ENCODE measurements around the gene MGAT4A. TPM values are rescaled to one million over a fixed set of nuclear protein-coding genes. Genes with fewer than 3 reads are reported as not detected.

MGAT4A gene
- 10 to 100 TPM; 28.2 to 41.6 TPM for total RNA-seq
- long read RNA-seq, full-length matches to known transcripts = 14 of 28 reads
- long read RNA-seq, partial matches to known transcripts = 2 of 28 reads
- long read RNA-seq, other reads (novel, unspliced or antisense) = 12 of 28 reads

DNA sequence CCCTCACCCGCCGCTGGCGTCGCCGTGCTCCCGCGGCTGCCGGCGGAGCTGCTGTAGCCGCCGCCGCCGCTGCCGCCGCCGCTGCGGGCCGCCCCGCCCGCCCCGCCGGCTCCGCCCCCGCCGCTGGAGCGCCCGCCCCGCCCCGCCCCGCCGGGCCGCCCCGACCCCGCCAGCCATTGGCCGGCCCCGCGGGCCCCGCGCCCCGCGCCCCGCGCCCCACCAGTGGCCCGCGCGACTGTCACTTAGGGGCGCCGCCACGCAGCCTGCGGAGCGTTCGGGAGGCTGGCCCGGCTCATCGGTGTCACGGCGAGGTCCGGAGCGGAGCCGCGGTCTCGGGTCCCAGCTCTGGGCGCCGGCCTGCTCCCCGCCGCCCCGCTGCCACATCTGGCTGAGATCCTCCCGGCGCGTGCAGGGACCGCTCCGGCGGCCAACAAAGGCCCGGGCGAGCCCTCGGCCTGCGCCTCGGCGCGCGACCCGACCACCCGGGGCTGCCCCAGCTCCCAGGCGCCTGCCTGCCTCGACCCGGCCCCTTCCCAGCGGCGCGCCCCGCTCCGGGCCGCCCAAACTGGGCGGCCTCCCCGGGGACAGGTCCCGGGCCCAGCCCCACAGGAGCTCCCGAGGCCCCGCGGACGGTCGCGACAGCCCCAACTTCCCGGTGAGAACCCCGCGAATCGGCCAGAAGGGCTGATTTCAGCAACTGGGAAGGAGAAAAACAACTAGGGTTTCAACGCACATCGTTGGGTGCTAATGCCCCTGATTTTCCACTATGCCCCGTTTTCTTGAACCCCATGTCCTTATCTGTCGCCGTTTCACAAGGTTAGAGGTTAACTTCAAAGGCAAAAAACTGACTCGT is at the start of gene MGAT4A:
Gene MGAT4A (minus strand): TSS at position 92 of the 853 bp plus-strand sequence. CDS start 4,800 bp downstream, outside the sequence.
- ATAC-seq (peak; percentile 95 to 96), DNase-seq (peak; percentile 83)
- intact Hi-C loops (cut with DNase I) = loop anchor here in 1 of 2 donors (10.0 kb wide), 2 partner anchors 76 to 94 kb away; no protein-coding TSS in a partner anchor

DNA sequence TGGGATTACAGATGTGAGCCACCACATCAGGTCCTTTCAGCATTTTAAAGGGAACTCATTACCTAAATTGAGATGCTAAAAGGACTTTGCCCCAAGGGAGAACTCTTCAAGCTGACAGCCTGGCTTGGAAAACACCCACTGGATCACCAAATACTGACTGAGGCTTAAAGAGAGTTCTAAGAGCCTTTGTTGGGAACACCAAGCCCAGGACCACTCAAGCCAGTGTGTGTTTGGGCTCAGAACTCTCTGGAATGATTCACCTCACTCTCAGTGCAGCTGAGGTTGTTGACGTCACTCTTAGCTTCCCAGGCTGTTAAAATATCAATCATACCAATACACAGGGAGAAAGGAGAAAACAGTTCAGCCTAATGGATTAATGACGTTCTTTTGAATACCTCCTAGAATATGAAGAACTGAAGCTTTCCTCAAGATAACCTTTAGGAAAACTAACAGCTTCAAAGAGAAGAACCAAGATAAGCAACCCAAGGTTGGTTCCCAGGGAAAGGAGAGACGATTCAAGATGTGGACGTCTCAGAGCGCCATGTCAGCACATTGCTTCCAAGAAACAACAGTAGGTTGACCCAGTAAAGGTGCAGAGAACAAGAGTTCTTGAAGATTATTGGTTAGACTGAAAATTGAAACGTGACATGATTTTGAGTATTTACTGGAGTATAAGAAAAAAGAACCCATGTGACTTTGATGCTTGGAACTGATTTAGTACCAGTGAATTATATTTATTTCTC is 48.0 kb upstream of the MGAT4A start:
- ATAC-seq (no peak), DNase-seq (no peak)
- intact Hi-C loops (cut with DNase I) = no loop called here

DNA sequence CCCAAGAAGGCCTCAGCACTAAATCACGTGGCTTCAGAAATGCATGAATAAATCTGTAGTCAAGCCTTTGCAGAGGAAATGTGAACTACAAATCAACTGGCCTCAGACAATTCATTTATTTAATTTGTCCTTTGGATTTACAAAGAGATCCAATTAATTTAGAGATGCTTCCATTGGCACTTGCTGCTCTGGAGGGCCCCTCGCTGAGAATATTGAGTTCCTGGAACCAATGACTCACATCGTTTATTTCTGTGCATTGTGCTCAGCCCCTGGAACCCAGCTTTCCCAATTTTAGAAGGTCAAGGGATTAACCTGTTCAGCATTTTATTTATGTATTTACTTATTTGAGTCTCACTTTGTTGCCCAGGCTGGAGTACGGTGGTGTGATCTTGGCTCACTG is 47.2 kb upstream of the MGAT4A start:
- no peak for DNase-seq
- intact Hi-C loops (cut with DNase I) = no loop called here
- ATAC-seq = no peak

DNA sequence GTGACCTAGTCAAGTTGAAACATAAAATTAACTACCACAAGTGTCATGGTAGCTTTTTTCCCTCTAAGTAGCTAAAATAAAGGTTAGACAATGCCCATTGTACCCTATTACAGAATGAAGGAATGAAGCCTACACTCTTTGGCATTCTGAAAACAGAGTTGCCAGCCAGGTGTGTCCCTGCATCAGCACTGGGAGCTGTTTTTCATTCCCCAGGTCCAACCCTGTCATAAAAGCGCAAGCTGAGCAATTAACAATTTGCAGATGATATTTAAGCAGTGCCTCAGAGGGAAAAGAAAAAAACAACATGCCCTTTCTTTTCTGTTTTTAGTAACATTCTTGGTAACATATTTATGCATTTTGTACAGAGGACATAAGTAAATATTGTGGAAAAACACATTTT is 46.8 kb upstream of the MGAT4A start:
- no peak for ATAC-seq
- DNase-seq = no peak
- intact Hi-C loops (cut with DNase I) = no loop called here

DNA sequence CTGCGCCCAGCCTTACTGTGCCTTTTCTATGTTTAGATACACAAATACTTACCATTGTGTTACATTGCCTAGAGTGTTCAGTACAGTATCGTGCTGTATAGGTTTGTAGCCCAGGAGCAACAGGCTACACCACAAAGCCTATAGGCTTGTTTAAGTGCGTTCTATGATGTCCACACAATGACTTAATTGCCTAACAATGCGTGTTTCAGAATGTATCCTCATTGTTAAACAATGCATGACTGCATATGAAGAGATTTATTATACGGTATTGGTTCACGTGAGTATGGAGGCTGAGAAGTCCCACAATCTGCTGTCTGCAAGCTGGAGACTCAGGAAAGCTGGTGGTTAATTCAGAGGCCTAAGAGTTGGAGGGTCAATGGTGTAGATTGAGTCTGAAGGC is 46.1 kb upstream of the MGAT4A start:
- no peak for ATAC-seq
- intact Hi-C loops (cut with DNase I) = no loop called here
- DNase-seq = no peak

DNA sequence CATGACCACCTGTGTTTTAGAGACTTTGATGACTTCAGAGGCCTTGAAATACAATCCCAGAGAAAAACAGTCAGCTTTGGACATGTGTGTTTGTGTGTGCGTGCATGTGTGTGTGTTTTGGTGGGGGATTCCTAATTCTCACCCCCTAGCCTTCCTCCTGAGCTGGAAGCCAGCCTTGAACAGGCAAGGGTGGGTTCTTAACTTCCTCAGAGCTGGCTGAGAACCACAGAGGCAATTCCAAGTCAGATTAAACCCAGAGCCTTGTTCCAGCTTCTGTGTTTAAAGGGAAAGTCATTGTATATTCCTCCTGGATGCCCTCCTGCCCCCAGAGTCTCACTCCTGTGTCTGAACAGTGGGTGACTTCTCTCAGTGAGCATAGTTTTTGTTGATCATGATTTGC is 45.2 kb upstream of the MGAT4A start:
- DNase-seq = no peak
- ATAC-seq = no peak
- intact Hi-C loops (cut with DNase I) = no loop called here

DNA sequence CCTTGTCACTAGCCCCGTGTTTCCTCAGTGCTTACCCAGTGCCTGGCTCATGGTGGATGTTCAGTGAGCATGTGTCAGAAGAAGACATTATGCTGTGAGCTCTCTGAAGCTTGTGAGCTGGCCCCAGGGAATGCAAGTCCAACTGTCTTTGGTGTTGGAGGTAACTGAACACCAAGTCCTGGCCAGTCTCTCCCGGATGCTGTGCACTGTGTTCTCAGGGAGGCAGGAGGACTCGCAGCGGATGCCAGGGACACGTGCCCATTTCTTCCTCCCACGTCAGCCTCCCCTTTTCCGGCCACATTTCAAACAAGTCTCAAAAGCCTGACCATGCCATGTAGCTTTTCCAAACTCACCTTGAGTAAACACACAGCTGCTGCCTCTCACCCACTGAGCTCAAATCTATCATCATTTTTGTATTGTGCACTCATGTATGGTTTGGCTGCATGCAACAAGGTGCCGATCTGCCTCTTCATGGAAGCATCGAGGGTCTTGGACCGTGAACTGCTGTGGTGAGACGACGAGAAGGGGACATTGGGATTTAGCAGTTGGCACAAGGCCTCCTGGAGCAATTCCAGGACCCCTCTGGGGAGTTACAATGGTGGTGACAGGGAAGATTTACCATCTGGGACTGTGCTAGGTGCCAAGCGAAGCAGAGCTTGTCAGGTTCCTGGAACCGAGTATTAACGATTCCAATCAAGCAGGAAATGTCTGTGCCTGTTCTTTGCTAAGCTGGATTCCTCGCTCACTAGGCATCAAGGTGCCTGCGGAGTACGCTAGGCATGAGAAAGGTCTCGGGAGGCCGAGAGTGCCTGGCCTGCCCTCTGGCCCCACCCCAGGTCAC is 44.4 kb upstream of the MGAT4A start:
- peak in 1 of 2 donors; percentile 40 for ATAC-seq
- intact Hi-C loops (cut with DNase I) = no loop called here
- DNase-seq = no peak

DNA sequence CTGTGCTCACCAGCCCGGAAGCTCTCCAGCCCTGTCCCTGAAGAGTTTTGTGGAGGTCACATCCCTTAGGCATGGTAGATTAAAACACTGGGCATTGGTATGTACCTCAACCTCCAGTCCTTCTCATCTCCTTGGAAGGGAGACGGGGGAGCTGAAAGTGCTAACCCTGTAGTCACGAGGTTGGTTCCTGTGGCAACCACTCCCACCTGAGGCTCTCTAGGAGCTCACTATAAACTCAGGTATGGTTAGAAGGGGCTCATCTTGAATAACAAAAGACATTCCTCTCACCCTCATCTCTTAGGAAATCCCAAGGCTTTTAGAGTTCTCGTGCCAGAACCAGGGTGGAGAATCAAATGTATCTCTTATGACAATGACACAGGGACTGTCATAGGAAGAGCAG is 43.0 kb upstream of the MGAT4A start:
- DNase-seq (no peak), ATAC-seq (no peak)
- intact Hi-C loops (cut with DNase I) = no loop called here

DNA sequence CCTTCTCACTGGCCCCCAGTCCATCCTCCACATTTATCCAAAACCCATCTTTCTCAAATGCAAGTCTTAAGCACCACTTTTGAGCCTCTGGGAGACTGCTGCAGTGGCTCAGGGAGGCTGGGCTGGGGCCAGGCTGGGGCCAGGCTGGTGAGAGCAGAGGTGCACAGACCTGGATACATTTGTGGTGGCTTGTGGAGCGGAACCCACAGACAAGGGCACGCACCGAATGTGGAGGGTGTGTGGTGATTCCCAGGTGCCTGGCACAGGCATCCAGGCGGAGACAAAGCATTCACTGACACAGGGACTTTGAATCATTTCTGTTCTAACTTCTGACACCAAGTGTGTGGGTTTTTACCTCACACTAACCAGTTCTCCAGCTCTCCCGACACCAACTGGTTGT is 42.2 kb upstream of the MGAT4A start:
- ATAC-seq (no peak), DNase-seq (no peak)
- intact Hi-C loops (cut with DNase I) = no loop called here

DNA sequence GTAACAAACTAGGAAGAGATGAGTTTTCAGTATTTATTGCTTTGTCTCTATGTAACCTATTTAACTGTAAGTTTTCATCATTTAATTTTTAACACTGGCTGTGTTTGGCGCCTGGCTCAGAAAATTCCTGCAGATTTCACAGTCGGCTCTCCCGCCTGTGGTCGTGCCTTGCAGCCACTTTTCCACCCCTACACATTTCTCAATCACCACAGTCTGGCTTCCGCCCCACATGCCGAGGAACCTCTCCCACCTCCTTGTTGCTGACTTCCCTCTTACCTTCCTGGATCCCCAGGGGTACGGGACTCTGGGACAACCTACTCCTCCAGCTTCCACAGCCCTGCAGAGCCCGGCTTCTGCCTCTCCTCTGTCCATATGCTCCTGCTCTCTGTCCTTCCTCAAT is 41.6 kb upstream of the MGAT4A start:
- intact Hi-C loops (cut with DNase I) = no loop called here
- DNase-seq = no peak
- peak in 1 of 2 donors; percentile 9 for ATAC-seq

DNA sequence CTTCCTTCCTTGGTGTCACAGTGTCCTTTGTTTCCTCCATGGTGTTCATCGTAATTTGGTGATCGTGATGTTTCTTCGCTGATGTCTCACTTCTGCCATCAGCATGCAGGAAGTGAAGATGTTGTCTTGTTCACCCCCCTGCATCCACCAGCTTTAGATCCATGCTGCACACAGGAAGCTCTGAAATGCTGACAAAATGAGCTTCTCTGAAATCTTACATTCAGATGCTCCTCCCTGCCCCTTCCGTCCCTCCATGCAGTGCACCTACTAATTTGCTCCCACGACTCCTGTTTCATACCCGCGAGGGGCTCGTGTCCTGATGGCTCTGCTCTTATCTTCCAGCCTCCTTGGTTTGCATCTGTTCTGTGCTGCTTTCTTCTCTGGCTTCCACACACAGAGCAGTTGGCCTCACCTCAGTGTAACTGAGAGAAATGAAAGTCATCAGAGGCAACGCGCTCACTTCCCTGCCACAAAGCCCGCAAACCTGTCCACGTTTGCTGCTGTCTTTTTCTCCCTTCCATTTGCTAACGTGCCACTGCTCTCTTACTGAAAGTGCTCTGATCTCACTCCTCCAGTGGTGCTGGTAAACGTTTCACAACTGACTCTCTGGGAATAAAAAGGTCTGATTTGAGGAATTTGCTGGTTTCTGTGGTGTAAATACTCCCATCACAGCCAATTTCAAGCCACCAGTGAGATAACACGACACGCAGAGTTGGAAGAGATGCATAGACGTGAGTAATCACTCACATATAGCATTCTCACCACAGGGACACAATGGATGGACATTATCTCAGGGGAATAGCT is 41.0 kb upstream of the MGAT4A start:
- intact Hi-C loops (cut with DNase I) = no loop called here
- ATAC-seq (peak; percentile 20 to 40), DNase-seq (no peak)

DNA sequence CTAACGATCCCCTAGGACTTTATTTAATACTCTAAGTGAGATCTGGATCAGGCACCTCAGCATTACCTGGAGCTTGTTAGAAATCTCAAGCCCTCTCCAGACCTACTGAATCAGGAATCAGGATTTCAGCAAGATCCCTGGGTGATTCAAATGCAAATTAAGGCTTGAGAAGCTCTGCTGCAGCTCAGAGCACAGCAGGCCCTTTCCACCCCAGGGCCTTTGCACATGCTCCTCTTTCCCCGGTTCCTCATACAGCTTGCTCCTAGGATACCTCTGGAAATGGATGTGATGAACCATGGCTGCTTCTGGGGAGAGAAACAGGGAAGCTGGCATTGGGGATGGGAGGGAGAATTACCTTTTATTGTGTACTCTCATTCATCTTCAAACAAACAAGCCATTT is 40.3 kb upstream of the MGAT4A start:
- no peak for DNase-seq
- no peak for ATAC-seq
- intact Hi-C loops (cut with DNase I) = no loop called here

DNA sequence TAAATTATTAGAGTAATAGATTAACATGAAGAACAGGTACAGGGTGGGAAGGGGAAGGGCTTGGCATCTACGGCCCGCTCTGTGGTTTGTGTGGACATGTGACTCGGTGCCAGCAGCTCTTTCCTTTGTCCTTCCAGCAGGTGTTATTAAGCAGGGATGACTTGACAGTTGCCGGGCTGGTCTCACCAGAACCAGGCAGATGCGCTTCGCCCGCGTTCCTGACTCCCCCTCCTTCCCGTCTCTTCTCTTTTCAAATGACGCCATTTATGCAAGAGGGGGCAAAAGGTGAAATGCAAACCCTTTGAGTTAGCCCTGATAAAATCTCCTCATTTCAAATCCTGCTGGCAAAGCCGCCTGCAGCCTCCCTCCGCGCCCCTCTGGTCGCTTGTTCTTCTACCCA is 38.9 kb upstream of the MGAT4A start:
- intact Hi-C loops (cut with DNase I) = no loop called here
- ATAC-seq (no peak), DNase-seq (no peak)

DNA sequence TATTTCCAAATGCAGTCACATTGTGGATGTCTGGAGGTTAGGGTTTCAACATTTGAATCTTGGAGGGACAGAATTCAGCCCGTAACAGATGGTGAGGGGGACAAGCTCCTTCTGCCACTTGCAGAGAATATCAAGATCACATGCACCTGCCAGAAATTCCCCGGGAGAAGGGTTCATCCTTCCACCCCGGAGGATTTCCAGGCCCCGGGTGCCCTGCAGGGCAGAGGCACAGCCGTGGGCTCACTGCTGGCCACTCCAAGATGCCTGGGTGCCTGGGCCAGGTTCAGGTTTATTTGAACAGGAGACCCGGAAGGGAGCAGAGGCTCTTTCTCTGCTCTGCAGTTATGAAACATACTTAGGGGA is 38.2 kb upstream of the MGAT4A start:
- intact Hi-C loops (cut with DNase I) = no loop called here
- ATAC-seq (no peak), DNase-seq (no peak)

DNA sequence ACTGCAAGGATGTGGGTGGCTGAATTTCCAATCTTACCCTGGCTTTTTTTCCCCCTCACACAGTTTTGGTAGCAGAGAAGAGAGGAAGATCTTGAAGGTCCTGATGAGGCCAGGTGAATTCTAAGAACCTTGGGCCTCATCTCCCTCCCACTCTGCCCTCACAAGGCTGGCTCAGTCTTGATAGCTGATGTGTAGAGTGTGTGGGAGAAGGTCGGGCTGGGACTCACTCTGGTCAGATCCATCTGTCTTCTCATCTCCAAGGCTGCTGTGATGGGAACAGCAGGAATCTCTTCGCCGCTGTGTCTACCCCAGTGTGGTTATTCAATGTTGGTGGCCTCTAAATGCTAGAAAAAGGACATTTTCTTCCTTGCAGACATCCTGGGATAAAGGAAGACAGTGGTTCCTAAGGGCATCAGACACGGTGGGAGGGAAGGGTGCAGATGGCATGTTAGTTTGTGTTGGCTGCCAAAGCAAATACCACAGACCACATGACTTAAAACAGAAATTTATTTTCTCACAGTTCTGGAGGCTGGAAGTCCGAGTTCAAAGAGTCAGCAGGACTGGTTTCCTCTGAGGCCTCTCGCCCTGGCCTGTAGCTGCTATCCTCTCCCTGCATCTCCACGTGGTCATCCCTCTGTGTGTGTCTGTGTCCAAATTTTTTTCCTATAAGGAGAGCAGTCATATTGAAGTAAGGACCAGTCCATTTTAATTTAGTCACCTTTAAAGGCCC is 37.6 kb upstream of the MGAT4A start:
- intact Hi-C loops (cut with DNase I) = no loop called here
- ATAC-seq = peak; percentile 21 to 45
- DNase-seq = no peak

DNA sequence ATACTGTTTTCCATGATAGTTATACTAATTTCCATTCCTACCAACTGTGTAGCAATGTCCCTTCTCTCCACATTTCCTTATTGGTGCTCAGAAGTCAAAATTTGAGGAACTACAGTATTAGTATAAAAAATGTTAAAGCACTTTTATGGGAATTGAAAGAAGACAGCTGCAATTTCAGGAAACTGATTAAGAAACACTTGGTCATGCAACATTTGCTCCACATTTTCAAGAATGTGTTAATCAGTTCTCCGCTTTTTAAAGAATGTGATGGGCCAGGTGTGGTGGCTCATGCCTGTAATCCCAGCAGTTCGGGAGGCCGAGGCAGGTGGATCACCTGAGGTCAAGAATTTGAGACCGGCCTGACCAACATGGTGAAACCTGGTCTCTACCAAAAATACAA is 33.6 kb upstream of the MGAT4A start:
- no peak for DNase-seq
- intact Hi-C loops (cut with DNase I) = no loop called here
- ATAC-seq = no peak

DNA sequence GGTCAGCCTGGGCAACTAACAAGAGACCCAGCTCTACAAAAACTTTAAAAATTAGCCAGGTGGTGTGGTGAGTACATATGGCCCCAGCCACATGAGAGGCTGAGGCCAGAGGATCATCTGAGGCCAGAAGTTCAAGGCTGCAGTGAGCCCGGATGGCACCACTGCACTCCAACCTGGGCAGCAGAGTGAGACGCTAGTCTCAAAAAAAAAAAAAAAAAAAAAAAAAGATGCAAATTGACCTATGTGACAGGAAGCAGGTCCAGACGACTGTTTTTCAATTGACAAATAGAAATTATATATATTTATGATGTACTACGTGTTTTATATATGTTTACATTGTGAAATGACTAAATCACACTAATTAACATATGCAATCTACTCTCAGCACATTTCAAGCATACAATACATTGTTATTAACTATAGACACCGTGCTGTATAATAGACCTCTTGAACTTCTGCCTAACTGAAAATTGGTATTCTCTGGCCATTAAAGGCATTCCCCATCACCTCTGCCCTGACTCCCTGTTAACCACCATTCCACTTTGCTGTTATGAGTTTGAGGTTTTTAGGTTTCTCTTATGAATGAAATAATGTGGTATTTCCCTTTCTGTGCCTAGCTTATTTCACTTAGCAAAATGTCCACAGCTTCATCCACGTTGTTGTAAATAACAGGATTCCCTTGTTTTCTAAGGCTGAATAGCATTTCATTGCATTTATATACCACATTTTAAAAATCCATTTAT is 32.4 kb upstream of the MGAT4A start:
- DNase-seq (no peak), ATAC-seq (no peak)
- intact Hi-C loops (cut with DNase I) = no loop called here

Data from left cardiac atrium (tissue), 4 donors.